PFSK-1 (cell line): ENCODE measurements around the gene PADI1.

Source experiments
- FOXP2 ChIP-seq: optimal IDR thresholded peaks from 2 replicates; pipeline ENCODE3; 2011; ENCODE audit warnings: borderline replicate concordance, control low read depth, inconsistent platforms; ENCODE audit not compliant: insufficient read depth; ENCODE audit errors: extremely low read length, extremely low read depth
- POLR2AphosphoS5 ChIP-seq: IDR thresholded peaks from 2 replicates; pipeline ENCODE4 v1.6.1; 2012; ENCODE audit warnings: low read depth, mild to moderate bottlenecking, control low read depth, low read length, moderate library complexity
- SIN3A ChIP-seq: IDR thresholded peaks from 2 replicates; pipeline ENCODE4 v1.6.1; 2012; ENCODE audit warnings: mild to moderate bottlenecking, low read length, moderate library complexity, borderline replicate concordance; ENCODE audit not compliant: insufficient read depth
- TAF1 ChIP-seq: IDR thresholded peaks from 2 replicates; pipeline ENCODE4 v1.6.1; 2012; ENCODE audit warnings: low read length, control low read depth, borderline replicate concordance; ENCODE audit not compliant: insufficient read depth
- TF ChIP-seq, protein P1 (sequence below), 2 experiments: IDR thresholded peaks; 2 replicates each; pipeline versions ENCODE4 v1.6.1 to v1.8.0; 2011 to 2012; ENCODE audit warnings: low read depth in 2 of 2, low read length in 2 of 2, control low read depth in 1 of 2, inconsistent platforms in 1 of 2, mild to moderate bottlenecking in 1 of 2, moderate library complexity in 1 of 2; ENCODE audit not compliant: insufficient read depth in 1 of 2

The PADI1 gene

GRCh38 chr1:17161137-17161740 is 43.7 kb upstream of the PADI1 start:
- no peak for TF ChIP-seq SIN3A
- no peak for TF ChIP-seq TAF1
- no peak for TF ChIP-seq POLR2AphosphoS5
- TF ChIP-seq FOXP2, result no peak

DNA sequence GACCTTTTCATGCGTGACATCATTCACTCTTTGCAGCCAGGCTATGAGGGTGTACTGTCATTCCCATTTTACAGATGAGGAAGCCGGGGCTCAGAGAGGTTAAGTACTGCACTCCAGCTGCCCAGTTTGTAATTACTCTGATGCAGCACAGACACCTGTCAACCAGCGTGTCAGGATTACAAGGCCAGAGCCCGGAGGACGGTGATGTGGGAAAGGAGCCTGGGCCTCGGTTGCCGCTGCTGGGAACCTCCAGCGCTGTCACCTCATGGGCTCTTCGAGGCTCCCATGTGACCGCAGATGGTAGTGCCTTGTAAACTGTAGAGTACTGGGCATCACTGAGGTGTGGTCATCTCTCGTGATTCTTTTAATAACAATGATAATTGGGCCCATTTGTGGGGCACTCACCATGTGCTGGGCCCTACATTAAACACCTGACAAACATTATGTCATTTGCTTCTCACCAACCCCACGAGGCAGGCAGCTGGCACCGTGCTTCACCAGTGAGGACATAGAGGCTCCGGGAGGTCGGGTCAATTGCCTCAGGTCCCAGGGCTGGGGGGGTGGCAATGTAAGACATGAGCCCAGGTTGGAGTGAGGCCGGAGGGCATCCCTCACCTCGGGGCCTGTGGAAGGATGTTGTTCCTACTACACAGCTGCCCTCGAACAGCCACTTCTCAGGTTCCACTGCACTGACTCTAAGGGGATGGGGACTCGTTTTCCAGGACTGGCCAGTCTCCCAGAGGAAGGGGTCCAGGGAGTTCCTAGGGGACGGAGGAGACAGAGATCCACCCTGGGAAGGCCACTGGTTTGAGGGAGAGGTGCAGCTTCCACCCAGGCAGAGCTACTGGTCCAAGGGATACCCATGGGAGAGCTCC is 42.8 kb upstream of the PADI1 start:
- TF ChIP-seq TAF1 (no peak), POLR2AphosphoS5 (no peak), FOXP2 (no peak), SIN3A (no peak)
- TF ChIP-seq, protein P1, sequence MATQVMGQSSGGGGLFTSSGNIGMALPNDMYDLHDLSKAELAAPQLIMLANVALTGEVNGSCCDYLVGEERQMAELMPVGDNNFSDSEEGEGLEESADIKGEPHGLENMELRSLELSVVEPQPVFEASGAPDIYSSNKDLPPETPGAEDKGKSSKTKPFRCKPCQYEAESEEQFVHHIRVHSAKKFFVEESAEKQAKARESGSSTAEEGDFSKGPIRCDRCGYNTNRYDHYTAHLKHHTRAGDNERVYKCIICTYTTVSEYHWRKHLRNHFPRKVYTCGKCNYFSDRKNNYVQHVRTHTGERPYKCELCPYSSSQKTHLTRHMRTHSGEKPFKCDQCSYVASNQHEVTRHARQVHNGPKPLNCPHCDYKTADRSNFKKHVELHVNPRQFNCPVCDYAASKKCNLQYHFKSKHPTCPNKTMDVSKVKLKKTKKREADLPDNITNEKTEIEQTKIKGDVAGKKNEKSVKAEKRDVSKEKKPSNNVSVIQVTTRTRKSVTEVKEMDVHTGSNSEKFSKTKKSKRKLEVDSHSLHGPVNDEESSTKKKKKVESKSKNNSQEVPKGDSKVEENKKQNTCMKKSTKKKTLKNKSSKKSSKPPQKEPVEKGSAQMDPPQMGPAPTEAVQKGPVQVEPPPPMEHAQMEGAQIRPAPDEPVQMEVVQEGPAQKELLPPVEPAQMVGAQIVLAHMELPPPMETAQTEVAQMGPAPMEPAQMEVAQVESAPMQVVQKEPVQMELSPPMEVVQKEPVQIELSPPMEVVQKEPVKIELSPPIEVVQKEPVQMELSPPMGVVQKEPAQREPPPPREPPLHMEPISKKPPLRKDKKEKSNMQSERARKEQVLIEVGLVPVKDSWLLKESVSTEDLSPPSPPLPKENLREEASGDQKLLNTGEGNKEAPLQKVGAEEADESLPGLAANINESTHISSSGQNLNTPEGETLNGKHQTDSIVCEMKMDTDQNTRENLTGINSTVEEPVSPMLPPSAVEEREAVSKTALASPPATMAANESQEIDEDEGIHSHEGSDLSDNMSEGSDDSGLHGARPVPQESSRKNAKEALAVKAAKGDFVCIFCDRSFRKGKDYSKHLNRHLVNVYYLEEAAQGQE (IDR thresholded peaks at IDR 0.05; ENCODE audit: insufficient read depth in 1 of 2, low read depth in 2 of 2, low read length in 2 of 2), result no peak

DNA sequence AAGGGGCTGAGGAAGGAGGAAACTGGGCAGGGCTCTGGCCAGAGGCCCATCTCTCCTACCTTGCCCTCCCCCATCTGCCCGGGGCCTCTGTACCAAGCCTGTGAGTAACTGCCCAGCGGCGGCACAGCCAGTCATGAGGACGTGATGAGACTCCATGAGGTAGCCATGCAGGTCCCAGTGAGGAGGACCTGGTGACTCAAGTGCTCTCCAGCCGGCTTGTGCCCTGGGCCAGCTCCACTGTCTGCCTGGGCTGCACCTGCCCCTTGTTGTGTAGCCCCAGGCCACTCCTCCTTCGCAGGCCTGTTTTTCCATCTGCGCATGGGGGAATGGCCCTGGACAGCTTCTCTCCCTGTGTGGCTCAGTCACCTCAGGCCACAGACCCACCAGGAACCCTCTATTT is 42.0 kb upstream of the PADI1 start:
- no peak for TF ChIP-seq SIN3A

GRCh38 chr1:17163371-17163770 is 41.6 kb upstream of the PADI1 start:
- TF ChIP-seq TAF1, result no peak
- TF ChIP-seq, protein P1 (IDR thresholded peaks at IDR 0.05; ENCODE audit: insufficient read depth in 1 of 2, low read depth in 2 of 2, low read length in 2 of 2), result no peak
- TF ChIP-seq FOXP2, result no peak
- no peak for TF ChIP-seq POLR2AphosphoS5
- no peak for TF ChIP-seq SIN3A

GRCh38 chr1:17163789-17164666 is 40.9 kb upstream of the PADI1 start:
- no peak for TF ChIP-seq SIN3A
- TF ChIP-seq TAF1, result no peak
- TF ChIP-seq, protein P1 (IDR thresholded peaks at IDR 0.05; ENCODE audit: insufficient read depth in 1 of 2, low read depth in 2 of 2, low read length in 2 of 2), result no peak
- TF ChIP-seq FOXP2, result no peak
- TF ChIP-seq POLR2AphosphoS5, result no peak
